ENCODE measurements around the gene EP300.
"Not testable (repeated sequence)": the region's sequence is repeated elsewhere in the genome, so short reads cannot be mapped to it uniquely, and the experiment has no call there.

Gene EP300

GRCh38 chr22:41177040-41177621, 84.7 kb downstream of the EP300 start:
- TF ChIP-seq CTCF (conservative IDR thresholded peaks at IDR 0.05) = no peak
- no peak overlapping the region for H3K27ac ChIP-seq

- no peak for TF ChIP-seq CTCF (conservative IDR thresholded peaks at IDR 0.05)
- no peak overlapping the region for H3K27ac ChIP-seq
Measured at GRCh38 chr22:41177622-41178424, 85.4 kb downstream of the EP300 start.

- TF ChIP-seq CTCF (conservative IDR thresholded peaks at IDR 0.05) = no peak
- no peak overlapping the region for H3K27ac ChIP-seq
Measured at GRCh38 chr22:41178425-41178975, 86.1 kb downstream of the EP300 start.

- not testable (repeated sequence) for H3K27ac ChIP-seq
Measured at GRCh38 chr22:41180362-41180761, 88.0 kb downstream of the EP300 start.

- TF ChIP-seq CTCF (conservative IDR thresholded peaks at IDR 0.05) = no peak
- H3K27ac ChIP-seq = no peak overlapping the region
Measured at GRCh38 chr22:41180926-41181325, 88.5 kb downstream of the EP300 start.

- TF ChIP-seq CTCF (conservative IDR thresholded peaks at IDR 0.05) = no peak
- no peak overlapping the region for H3K27ac ChIP-seq
Measured at GRCh38 chr22:41181349-41182241, 89.2 kb downstream of the EP300 start.

- no peak overlapping the region for H3K27ac ChIP-seq
- no peak for TF ChIP-seq CTCF (conservative IDR thresholded peaks at IDR 0.05)
Measured at GRCh38 chr22:41184679-41185078, 92.3 kb downstream of the EP300 start.
